Transverse colon (tissue), 4 donors: ENCODE data around the gene MSH5.

Experiments used
- CTCF ChIP-seq, 5 experiments: fragments of 200-600 bp in 3 of 5; fragments of 450-650 bp in 2 of 5; sonication (generic) in 3 of 5; IDR thresholded peaks; 1 replicate in 2 of 5; 2 replicates in 3 of 5; pipeline ENCODE4 v1.5.1; 2016 to 2017; ENCODE audit warnings: antibody characterized with exemption in 5 of 5, inconsistent platforms in 3 of 5, mild to moderate bottlenecking in 2 of 5, moderate library complexity in 1 of 5
- EP300 ChIP-seq: sonication (generic); formaldehyde crosslinking; IDR thresholded peaks from one replicate; pipeline ENCODE4 v1.6.1; 2017; ENCODE audit warnings: antibody characterized with exemption, low read depth
- POLR2A ChIP-seq: fragments of 450-650 bp; IDR thresholded peaks from one replicate; pipeline ENCODE4 v1.6.1; 2016; ENCODE audit warnings: antibody characterized with exemption, mild to moderate bottlenecking, moderate library complexity
- POLR2AphosphoS5 ChIP-seq, 3 donors: sonication (generic); formaldehyde crosslinking; IDR thresholded peaks; one replicate each; pipeline ENCODE4 v1.6.1; 2016; ENCODE audit warnings: antibody characterized with exemption in 3 of 3

- no peak for TF ChIP-seq CTCF (IDR thresholded peaks at IDR 0.05)
- no peak for TF ChIP-seq POLR2AphosphoS5 (IDR thresholded peaks at IDR 0.05)
- TF ChIP-seq POLR2A: no peak
- TF ChIP-seq EP300: no peak
These were observed 39.4 kb downstream of the MSH5 start for GRCh38 chr6:31778999-31779885.
